SK-N-SH treated with all-trans-retinoic acid at 6 μM for 48 hours (cell line): ENCODE measurements around the gene IL22RA2.

ENCODE experiments used
- ATAC-seq: fragments of 200-7000 bp; cut with Tn5 transposase; 3 replicates; pipeline ENCODE4 v1.9.1; 2020; ENCODE audit warnings: mild to moderate bottlenecking, moderate library complexity
- ARNTL ChIP-seq: fragments of 450-650 bp; formaldehyde crosslinking; IDR thresholded peaks from 2 replicates; pipeline ENCODE4 v1.5.0; 2020; ENCODE audit warnings: low read depth, mild to moderate bottlenecking, moderate library complexity, borderline replicate concordance
- BACH2 ChIP-seq: fragments of 250-450 bp; sonication (Bioruptor Pico); IDR thresholded peaks from 2 replicates; pipeline ENCODE4 v1.9.0; 2021; ENCODE audit warnings: mild to moderate bottlenecking, borderline replicate concordance
- CREB5 ChIP-seq: fragments of 250-450 bp; sonication (Bioruptor Pico); IDR thresholded peaks from 2 replicates; pipeline ENCODE4 v1.5.1; 2020; ENCODE audit warnings: low read depth, mild to moderate bottlenecking, moderate library complexity
- CSDC2 ChIP-seq: fragments of 250-450 bp; sonication (Bioruptor Pico); IDR thresholded peaks from 2 replicates; pipeline ENCODE4 v1.5.0; 2020; ENCODE audit warnings: mild to moderate bottlenecking, moderate library complexity
- ESRRG ChIP-seq: fragments of 250-450 bp; sonication (Bioruptor Pico); IDR thresholded peaks from 2 replicates; pipeline ENCODE4 v1.6.1; 2021; ENCODE audit warnings: mild to moderate bottlenecking
- GLIS3 ChIP-seq: fragments of 250-450 bp; sonication (Bioruptor Pico); IDR thresholded peaks from 2 replicates; pipeline ENCODE4 v1.5.0; 2020; ENCODE audit warnings: mild to moderate bottlenecking, moderate library complexity
- SNAI2 ChIP-seq: fragments of 250-450 bp; sonication (Bioruptor Pico); IDR thresholded peaks from 2 replicates; pipeline ENCODE4 v1.5.0; 2020; ENCODE audit warnings: mild to moderate bottlenecking, moderate library complexity
- TOX ChIP-seq: fragments of 250-450 bp; sonication (Bioruptor Pico); IDR thresholded peaks from 2 replicates; pipeline ENCODE4 v1.8.0; 2021; ENCODE audit warnings: mild to moderate bottlenecking, moderate library complexity, borderline replicate concordance
- ZC3H10 ChIP-seq: fragments of 250-450 bp; sonication (Bioruptor Pico); IDR thresholded peaks from 2 replicates; pipeline ENCODE4 v1.5.1; 2021; ENCODE audit warnings: mild to moderate bottlenecking, moderate library complexity
- ZFP30 ChIP-seq: fragments of 450-650 bp; formaldehyde crosslinking; IDR thresholded peaks from 2 replicates; pipeline ENCODE4 v1.5.0; 2022; ENCODE audit warnings: mild to moderate bottlenecking, moderate library complexity
- ZNF565 ChIP-seq: fragments of 450-650 bp; formaldehyde crosslinking; conservative IDR thresholded peaks from 2 replicates; pipeline ENCODE4 v1.5.0; 2020; ENCODE audit warnings: low read depth, mild to moderate bottlenecking, moderate library complexity
- ZNF70 ChIP-seq: fragments of 450-650 bp; formaldehyde crosslinking; IDR thresholded peaks from 2 replicates; pipeline ENCODE4 v1.5.0; 2020; ENCODE audit warnings: mild to moderate bottlenecking, moderate library complexity
- ZNF8 ChIP-seq: fragments of 450-650 bp; formaldehyde crosslinking; IDR thresholded peaks from 2 replicates; pipeline ENCODE4 v1.5.0; 2020; ENCODE audit warnings: mild to moderate bottlenecking, moderate library complexity
- TF ChIP-seq, protein P1 (sequence below): fragments of 250-450 bp; sonication (Bioruptor Pico); IDR thresholded peaks from 2 replicates; pipeline ENCODE4 v1.8.0; 2020; ENCODE audit warnings: mild to moderate bottlenecking, moderate library complexity, borderline replicate concordance
- TF ChIP-seq, protein P2 (sequence below): fragments of 250-450 bp; sonication (Bioruptor Pico); IDR thresholded peaks from 2 replicates; pipeline ENCODE4 v1.5.1; 2021; ENCODE audit warnings: mild to moderate bottlenecking, moderate library complexity
- TF ChIP-seq, protein P3 (sequence below): fragments of 250-450 bp; sonication (Bioruptor Pico); IDR thresholded peaks from 2 replicates; pipeline ENCODE4 v1.8.0; 2021; ENCODE audit warnings: low read depth, mild to moderate bottlenecking, moderate library complexity, borderline replicate concordance
- TF ChIP-seq, protein P4 (sequence below): fragments of 250-450 bp; sonication (Bioruptor Pico); IDR thresholded peaks from 2 replicates; pipeline ENCODE4 v1.5.0; 2020; ENCODE audit warnings: mild to moderate bottlenecking, moderate library complexity

IL22RA2 gene

DNA sequence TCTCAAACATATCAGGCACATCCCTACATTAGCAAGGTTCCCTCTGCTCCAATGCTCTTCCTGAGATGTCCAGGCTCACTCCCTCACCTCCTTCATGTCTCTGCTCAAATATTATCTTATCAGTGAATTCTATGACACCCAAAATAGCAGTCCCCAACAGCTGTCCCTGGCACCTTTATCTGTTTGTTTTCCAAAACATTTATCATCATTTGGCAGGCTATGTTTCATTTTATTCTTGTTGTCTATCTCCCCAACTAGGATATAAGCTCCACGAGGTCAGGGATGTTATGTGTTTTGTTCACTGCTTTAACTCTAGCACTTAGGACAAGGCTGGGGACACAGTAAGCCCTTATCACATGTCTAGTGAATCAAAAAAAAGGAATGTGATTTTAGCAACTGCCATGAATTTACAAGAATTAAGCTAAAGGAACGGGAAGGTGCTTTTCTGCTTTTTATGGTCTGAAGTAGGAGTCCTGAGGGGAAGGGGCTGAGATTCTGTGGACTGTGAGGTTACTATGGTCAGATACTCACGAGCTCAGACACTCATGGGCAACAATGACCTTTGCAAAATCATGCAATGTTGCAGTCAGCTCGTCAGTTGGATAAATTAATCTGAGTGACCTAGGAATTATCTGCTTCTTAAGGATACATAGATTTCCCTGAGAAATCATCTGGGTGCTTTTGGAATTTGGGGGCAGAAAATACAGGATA is 1.9 kb upstream of the IL22RA2 start (continued):
- TF ChIP-seq, protein P1, sequence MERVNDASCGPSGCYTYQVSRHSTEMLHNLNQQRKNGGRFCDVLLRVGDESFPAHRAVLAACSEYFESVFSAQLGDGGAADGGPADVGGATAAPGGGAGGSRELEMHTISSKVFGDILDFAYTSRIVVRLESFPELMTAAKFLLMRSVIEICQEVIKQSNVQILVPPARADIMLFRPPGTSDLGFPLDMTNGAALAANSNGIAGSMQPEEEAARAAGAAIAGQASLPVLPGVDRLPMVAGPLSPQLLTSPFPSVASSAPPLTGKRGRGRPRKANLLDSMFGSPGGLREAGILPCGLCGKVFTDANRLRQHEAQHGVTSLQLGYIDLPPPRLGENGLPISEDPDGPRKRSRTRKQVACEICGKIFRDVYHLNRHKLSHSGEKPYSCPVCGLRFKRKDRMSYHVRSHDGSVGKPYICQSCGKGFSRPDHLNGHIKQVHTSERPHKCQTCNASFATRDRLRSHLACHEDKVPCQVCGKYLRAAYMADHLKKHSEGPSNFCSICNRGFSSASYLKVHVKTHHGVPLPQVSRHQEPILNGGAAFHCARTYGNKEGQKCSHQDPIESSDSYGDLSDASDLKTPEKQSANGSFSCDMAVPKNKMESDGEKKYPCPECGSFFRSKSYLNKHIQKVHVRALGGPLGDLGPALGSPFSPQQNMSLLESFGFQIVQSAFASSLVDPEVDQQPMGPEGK (CRISPR knock-in tag) = no peak
- TF ChIP-seq, all 23 proteins: peak for 0

DNA sequence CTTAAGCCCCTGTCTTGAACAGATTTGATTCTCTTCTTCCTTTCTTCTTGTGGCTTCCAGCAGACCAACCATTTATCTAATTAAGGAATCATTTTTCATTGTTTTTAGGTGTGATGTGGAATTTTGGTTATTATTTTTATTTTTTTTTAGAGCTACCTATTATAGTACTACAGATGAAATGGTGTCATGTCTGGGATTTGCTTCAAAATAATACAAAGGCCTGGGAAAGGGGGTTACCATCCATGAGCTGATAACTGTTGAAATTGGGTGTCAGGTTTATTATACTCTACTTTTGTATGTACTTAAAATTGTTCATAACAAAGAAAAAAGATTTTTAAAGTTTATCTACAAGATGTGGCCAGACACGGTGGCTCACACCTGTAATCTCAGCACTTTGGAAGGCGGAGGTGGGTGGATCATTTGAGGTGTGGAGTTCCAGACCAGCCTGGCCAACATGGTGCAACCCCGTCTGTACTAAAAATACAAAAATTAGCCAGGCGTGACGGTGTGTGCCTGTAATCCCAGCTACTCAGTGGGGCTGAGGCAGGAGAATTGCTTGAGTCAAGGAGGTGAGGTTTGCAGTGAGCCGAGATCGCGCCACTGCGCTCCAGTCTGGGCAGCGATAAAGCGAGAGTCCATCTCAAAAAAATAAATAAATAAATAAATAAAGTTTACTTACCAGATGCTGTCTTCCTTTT is 561 bp downstream of the IL22RA2 start:
- TF ChIP-seq ESRRG (CRISPR knock-in tag) (no peak), ZC3H10 (CRISPR knock-in tag) (no peak), CSDC2 (no peak), GLIS3 (CRISPR knock-in tag) (no peak), SNAI2 (CRISPR knock-in tag) (no peak), CREB5 (CRISPR knock-in tag) (no peak), ZFP30 (CRISPR knock-in tag) (no peak), TOX (CRISPR knock-in tag) (no peak), BACH2 (CRISPR knock-in tag) (no peak)
- TF ChIP-seq, protein P2, sequence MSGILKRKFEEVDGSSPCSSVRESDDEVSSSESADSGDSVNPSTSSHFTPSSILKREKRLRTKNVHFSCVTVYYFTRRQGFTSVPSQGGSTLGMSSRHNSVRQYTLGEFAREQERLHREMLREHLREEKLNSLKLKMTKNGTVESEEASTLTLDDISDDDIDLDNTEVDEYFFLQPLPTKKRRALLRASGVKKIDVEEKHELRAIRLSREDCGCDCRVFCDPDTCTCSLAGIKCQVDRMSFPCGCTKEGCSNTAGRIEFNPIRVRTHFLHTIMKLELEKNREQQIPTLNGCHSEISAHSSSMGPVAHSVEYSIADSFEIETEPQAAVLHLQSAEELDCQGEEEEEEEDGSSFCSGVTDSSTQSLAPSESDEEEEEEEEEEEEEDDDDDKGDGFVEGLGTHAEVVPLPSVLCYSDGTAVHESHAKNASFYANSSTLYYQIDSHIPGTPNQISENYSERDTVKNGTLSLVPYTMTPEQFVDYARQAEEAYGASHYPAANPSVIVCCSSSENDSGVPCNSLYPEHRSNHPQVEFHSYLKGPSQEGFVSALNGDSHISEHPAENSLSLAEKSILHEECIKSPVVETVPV (CRISPR knock-in tag) = no peak
- TF ChIP-seq, protein P3, sequence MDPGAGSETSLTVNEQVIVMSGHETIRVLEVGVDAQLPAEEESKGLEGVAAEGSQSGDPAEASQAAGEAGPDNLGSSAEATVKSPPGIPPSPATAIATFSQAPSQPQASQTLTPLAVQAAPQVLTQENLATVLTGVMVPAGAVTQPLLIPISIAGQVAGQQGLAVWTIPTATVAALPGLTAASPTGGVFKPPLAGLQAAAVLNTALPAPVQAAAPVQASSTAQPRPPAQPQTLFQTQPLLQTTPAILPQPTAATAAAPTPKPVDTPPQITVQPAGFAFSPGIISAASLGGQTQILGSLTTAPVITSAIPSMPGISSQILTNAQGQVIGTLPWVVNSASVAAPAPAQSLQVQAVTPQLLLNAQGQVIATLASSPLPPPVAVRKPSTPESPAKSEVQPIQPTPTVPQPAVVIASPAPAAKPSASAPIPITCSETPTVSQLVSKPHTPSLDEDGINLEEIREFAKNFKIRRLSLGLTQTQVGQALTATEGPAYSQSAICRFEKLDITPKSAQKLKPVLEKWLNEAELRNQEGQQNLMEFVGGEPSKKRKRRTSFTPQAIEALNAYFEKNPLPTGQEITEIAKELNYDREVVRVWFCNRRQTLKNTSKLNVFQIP (CRISPR knock-in tag) = no peak
- no peak for ATAC-seq

DNA sequence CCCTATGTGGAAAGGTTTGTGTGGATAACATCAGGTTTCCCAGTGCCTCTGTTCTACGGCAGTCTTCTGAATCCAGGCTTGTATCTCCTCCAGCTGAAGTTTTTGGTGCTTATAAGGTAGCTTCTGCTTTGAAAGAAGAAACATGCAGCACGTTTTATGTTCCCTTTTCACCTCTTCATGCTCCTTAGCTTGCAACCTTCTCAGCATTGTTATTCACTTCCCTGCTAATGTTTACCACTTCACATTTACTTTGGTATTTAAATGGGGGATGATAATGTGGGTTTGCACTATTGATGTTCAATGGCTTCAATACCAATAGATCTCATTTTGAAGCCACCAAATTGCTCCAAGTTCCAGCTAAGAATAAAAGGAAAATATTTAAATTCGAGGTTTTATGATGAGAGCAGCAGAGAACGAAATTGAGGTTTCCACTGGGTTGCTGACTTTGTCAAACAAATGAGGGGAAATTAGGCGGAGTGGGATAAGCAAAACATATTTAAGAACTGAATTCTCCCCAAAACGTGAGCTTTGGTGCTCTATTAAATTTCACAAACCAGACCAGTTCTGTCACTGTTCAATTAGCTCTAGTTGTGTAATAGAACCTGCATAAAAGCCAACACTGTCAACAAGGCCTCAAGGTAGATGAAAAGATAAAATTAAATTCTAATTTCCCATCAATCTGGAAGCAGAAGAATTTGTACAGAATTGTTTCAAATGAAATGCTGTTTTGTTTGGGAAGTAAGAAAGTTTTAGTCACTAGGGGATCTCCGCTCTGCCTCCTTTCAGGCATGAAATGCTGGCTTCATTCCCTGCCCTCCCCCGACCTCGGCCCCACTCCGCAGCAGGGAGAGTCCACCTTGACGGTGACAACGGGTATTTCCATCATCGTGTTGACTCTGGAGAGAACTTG is 1.4 kb downstream of the IL22RA2 start:
- no peak for ATAC-seq
- TF ChIP-seq TOX (CRISPR knock-in tag) (no peak), ZNF565 (CRISPR knock-in tag) (no peak), ARNTL (CRISPR knock-in tag) (no peak), ZNF70 (CRISPR knock-in tag) (no peak), CREB5 (CRISPR knock-in tag) (no peak), CSDC2 (no peak), ESRRG (CRISPR knock-in tag) (no peak), GLIS3 (CRISPR knock-in tag) (no peak), ZNF8 (no peak)
- TF ChIP-seq, protein P4, sequence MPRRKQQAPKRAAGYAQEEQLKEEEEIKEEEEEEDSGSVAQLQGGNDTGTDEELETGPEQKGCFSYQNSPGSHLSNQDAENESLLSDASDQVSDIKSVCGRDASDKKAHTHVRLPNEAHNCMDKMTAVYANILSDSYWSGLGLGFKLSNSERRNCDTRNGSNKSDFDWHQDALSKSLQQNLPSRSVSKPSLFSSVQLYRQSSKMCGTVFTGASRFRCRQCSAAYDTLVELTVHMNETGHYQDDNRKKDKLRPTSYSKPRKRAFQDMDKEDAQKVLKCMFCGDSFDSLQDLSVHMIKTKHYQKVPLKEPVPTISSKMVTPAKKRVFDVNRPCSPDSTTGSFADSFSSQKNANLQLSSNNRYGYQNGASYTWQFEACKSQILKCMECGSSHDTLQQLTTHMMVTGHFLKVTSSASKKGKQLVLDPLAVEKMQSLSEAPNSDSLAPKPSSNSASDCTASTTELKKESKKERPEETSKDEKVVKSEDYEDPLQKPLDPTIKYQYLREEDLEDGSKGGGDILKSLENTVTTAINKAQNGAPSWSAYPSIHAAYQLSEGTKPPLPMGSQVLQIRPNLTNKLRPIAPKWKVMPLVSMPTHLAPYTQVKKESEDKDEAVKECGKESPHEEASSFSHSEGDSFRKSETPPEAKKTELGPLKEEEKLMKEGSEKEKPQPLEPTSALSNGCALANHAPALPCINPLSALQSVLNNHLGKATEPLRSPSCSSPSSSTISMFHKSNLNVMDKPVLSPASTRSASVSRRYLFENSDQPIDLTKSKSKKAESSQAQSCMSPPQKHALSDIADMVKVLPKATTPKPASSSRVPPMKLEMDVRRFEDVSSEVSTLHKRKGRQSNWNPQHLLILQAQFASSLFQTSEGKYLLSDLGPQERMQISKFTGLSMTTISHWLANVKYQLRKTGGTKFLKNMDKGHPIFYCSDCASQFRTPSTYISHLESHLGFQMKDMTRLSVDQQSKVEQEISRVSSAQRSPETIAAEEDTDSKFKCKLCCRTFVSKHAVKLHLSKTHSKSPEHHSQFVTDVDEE = no peak
- TF ChIP-seq, protein P3 (CRISPR knock-in tag) = no peak
- TF ChIP-seq, protein P2 (CRISPR knock-in tag) = no peak
